ENCODE data around the gene PAEP.

DNA sequence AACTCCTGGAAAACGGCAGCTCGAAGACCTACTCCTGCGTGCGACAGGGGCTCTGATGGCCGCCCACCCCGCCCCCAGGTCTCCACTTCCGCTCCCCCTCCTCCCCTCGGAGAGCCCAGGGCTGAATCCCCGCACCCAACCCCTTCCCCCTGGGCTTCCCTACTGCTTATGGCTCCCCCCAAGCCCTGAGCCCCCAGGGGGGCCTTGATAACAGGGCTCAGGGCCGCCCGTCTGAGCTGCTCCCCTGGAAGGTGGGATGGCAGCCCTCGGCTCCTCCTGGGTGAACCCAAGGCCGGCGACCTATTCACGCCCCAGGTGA, 47.4 kb downstream of the PAEP start:
- TF ChIP-seq, protein P1, sequence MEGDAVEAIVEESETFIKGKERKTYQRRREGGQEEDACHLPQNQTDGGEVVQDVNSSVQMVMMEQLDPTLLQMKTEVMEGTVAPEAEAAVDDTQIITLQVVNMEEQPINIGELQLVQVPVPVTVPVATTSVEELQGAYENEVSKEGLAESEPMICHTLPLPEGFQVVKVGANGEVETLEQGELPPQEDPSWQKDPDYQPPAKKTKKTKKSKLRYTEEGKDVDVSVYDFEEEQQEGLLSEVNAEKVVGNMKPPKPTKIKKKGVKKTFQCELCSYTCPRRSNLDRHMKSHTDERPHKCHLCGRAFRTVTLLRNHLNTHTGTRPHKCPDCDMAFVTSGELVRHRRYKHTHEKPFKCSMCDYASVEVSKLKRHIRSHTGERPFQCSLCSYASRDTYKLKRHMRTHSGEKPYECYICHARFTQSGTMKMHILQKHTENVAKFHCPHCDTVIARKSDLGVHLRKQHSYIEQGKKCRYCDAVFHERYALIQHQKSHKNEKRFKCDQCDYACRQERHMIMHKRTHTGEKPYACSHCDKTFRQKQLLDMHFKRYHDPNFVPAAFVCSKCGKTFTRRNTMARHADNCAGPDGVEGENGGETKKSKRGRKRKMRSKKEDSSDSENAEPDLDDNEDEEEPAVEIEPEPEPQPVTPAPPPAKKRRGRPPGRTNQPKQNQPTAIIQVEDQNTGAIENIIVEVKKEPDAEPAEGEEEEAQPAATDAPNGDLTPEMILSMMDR (conservative IDR thresholded peaks at IDR 0.05) = no peak
- TF ChIP-seq ZFX (IDR thresholded peaks at IDR 0.05) = no peak
